Measurements from ENCODE around the gene FYB1.

Gene FYB1

GRCh38 chr5:39158127-39158593, 61.2 kb downstream of the FYB1 start:
- DNase-seq = no peak

GRCh38 chr5:39157701-39158100, 61.7 kb downstream of the FYB1 start:
- no peak for DNase-seq

GRCh38 chr5:39156082-39156481, 63.3 kb downstream of the FYB1 start:
- DNase-seq = no peak

GRCh38 chr5:39151745-39152144, 67.6 kb downstream of the FYB1 start:
- no peak for DNase-seq

GRCh38 chr5:39149966-39150365, 69.4 kb downstream of the FYB1 start:
- DNase-seq = no peak

GRCh38 chr5:39148983-39149534, 70.3 kb downstream of the FYB1 start:
- no peak for DNase-seq

GRCh38 chr5:39146831-39147540, 72.4 kb downstream of the FYB1 start:
- no peak for DNase-seq

GRCh38 chr5:39143151-39143860, 76.1 kb downstream of the FYB1 start:
- no peak for DNase-seq

- no peak for DNase-seq
Measured at GRCh38 chr5:39140558-39141168, 78.7 kb downstream of the FYB1 start.

GRCh38 chr5:39138892-39139291, 80.5 kb downstream of the FYB1 start:
- no peak for DNase-seq

GRCh38 chr5:39137819-39138451, 81.4 kb downstream of the FYB1 start:
- DNase-seq = no peak

- DNase-seq = no peak
Measured at GRCh38 chr5:39137391-39137790, 82.0 kb downstream of the FYB1 start.

- DNase-seq = no peak
Measured at GRCh38 chr5:39132792-39133191, 86.6 kb downstream of the FYB1 start.

GRCh38 chr5:39132128-39132447, 87.3 kb downstream of the FYB1 start:
- no peak for DNase-seq

GRCh38 chr5:39131210-39132127, 87.9 kb downstream of the FYB1 start:
- DNase-seq = no peak

GRCh38 chr5:39130716-39131115, 88.6 kb downstream of the FYB1 start:
- DNase-seq = no peak

- no peak for DNase-seq
Measured at GRCh38 chr5:39121922-39122321, 97.4 kb downstream of the FYB1 start.

GRCh38 chr5:39121315-39121714, 98.0 kb downstream of the FYB1 start:
- no peak for DNase-seq

GRCh38 chr5:39120052-39120420, 99.3 kb downstream of the FYB1 start:
- no peak for DNase-seq

- no peak for DNase-seq
Measured at GRCh38 chr5:39119404-39120051, 99.8 kb downstream of the FYB1 start.

- DNase-seq = no peak
Measured at GRCh38 chr5:39118638-39119037, 100.7 kb downstream of the FYB1 start.

GRCh38 chr5:39117401-39117800, 102.0 kb downstream of the FYB1 start:
- no peak for DNase-seq

Data from activated T-cell treated with anti-CD3 and anti-CD28 coated beads for 4 hours (primary cell).